Calu3 (cell line): ENCODE results near the gene GIGYF2. TPM values are rescaled to one million over a fixed set of nuclear protein-coding genes. Genes with fewer than 3 reads are reported as not detected.

ENCODE experiments used
- BruUV-seq: library from RNA; stranded (reverse); fragments of 400-500 nt; replicated peaks from 2 replicates; lab custom pipeline; 2021; lab: Mats Ljungman, UMichigan
- CTCF ChIA-PET: fragments of 300-600 bp; sonication (Branson Sonifier 250); formaldehyde crosslinking; loops from one replicate; lab custom pipeline; 2022; ENCODE audit warnings: antibody characterized with exemption; lab: Charles Lee
- DNase-seq: peaks from one replicate; pipeline ENCODE4 v3.0.0; 2022
- H3K27ac Mint-ChIP-seq: one replicate; pipeline ENCODE4 v1.8.0; 2022; ENCODE audit warnings: mixed read lengths; ENCODE audit not compliant: unreplicated experiment
- H3K27me3 Mint-ChIP-seq: one replicate; pipeline ENCODE4 v1.8.0; 2022; ENCODE audit warnings: mixed read lengths; ENCODE audit not compliant: unreplicated experiment
- H3K36me3 Mint-ChIP-seq: one replicate; pipeline ENCODE4 v1.8.0; 2022; ENCODE audit warnings: mild to moderate bottlenecking, moderate library complexity, mixed read lengths; ENCODE audit not compliant: insufficient read depth, unreplicated experiment
- H3K4me1 Mint-ChIP-seq: one replicate; pipeline ENCODE4 v1.8.0; 2022; ENCODE audit warnings: mild to moderate bottlenecking, low read depth, mixed read lengths; ENCODE audit not compliant: unreplicated experiment
- H3K4me3 Mint-ChIP-seq: one replicate; pipeline ENCODE4 v1.8.0; 2022; ENCODE audit warnings: mild to moderate bottlenecking, low read depth, moderate library complexity, mixed read lengths; ENCODE audit not compliant: unreplicated experiment
- H3K9me3 Mint-ChIP-seq: one replicate; pipeline ENCODE4 v1.8.0; 2022; ENCODE audit warnings: low read depth, mixed read lengths; ENCODE audit not compliant: unreplicated experiment
- CTCF ChIP-seq: fragments of 200-600 bp; IDR thresholded peaks from one replicate; pipeline ENCODE4 v1.8.0; 2022; ENCODE audit warnings: antibody characterized with exemption; ENCODE audit not compliant: unreplicated experiment
- intact Hi-C: fragments of 100-400 bp; cut with micrococcal nuclease; formaldehyde crosslinking; loops from one replicate; pipeline ENCODE4 v1.10.0; 2022; ENCODE audit not compliant: unreplicated experiment
- total RNA-seq: library from RNA; stranded (reverse); gene quantifications from 2 replicates; pipeline ENCODE4 v1.2.3, GENCODE V29; 2022

The GIGYF2 gene
- total RNA-seq, 1 experiment from 2014 or later: 72.2 TPM

GRCh38 chr2:232750135-232750671 is 53.1 kb downstream of the GIGYF2 start:
- no peak for DNase-seq
- Mint-ChIP-seq H3K4me1 (peaks cover 13% of the 10 kb centered on the region), H3K27me3 (no peaks in the 10 kb centered on the region), H3K27ac (no peak overlapping the region), H3K36me3 (peaks cover 31% of the 10 kb centered on the region), H3K4me3 (no peak overlapping the region), H3K9me3 (no peaks in the 10 kb centered on the region)
- TF ChIP-seq CTCF: no peak
- intact Hi-C loops: no loop called here
- CTCF ChIA-PET: no interaction called here
- no TSS peak for BruUV-seq

- no TSS peak for BruUV-seq
- Mint-ChIP-seq H3K27ac (no peak overlapping the region), H3K4me1 (peaks cover 11% of the 10 kb centered on the region), H3K27me3 (no peaks in the 10 kb centered on the region), H3K4me3 (no peak overlapping the region), H3K9me3 (no peaks in the 10 kb centered on the region), H3K36me3 (peaks cover 30% of the 10 kb centered on the region)
- CTCF ChIA-PET: no interaction called here
- no peak for DNase-seq
- TF ChIP-seq CTCF: no peak
- intact Hi-C loops: no loop called here
Measured at GRCh38 chr2:232757905-232758304, 60.8 kb downstream of the GIGYF2 start.

GRCh38 chr2:232761301-232761907 is 64.3 kb downstream of the GIGYF2 start:
- peak; percentile 69 for TF ChIP-seq CTCF
- no peak overlapping the region for H3K4me3 Mint-ChIP-seq
- no peaks in the 10 kb centered on the region for H3K27me3 Mint-ChIP-seq
- no TSS peak for BruUV-seq
- H3K4me1 Mint-ChIP-seq: no peaks in the 10 kb centered on the region
- H3K36me3 Mint-ChIP-seq: peaks cover 32% of the 10 kb centered on the region
- intact Hi-C loops: loop anchor here (5.0 kb wide), 1 partner anchor 46 kb away; no protein-coding TSS in a partner anchor
- H3K27ac Mint-ChIP-seq: no peak overlapping the region
- CTCF ChIA-PET: no interaction called here
- peak; percentile 57 for DNase-seq
- H3K9me3 Mint-ChIP-seq: no peaks in the 10 kb centered on the region

- no peak for TF ChIP-seq CTCF
- Mint-ChIP-seq H3K9me3 (no peaks in the 10 kb centered on the region), H3K27me3 (no peaks in the 10 kb centered on the region), H3K4me1 (no peaks in the 10 kb centered on the region), H3K27ac (no peak overlapping the region), H3K36me3 (peaks cover 17% of the 10 kb centered on the region), H3K4me3 (no peak overlapping the region)
- no peak for DNase-seq
- CTCF ChIA-PET: interaction anchor here (1.0 kb wide), 2 partner anchors 9 to 40 kb away, joined by 3 to 6 read pairs; no protein-coding TSS in a partner anchor
- no TSS peak for BruUV-seq
- intact Hi-C loops: no loop called here
Measured at GRCh38 chr2:232767866-232768265, 70.7 kb downstream of the GIGYF2 start.
